GM19397 (cell line): ENCODE results near the gene RASA1.

Experiments
- ATAC-seq: cut with Tn5 transposase; IDR thresholded peaks from one replicate; pipeline ENCODE4 v1.9.1; 2021; ENCODE audit warnings: mild to moderate bottlenecking, moderate library complexity; ENCODE audit not compliant: unreplicated experiment

RASA1 gene

DNA sequence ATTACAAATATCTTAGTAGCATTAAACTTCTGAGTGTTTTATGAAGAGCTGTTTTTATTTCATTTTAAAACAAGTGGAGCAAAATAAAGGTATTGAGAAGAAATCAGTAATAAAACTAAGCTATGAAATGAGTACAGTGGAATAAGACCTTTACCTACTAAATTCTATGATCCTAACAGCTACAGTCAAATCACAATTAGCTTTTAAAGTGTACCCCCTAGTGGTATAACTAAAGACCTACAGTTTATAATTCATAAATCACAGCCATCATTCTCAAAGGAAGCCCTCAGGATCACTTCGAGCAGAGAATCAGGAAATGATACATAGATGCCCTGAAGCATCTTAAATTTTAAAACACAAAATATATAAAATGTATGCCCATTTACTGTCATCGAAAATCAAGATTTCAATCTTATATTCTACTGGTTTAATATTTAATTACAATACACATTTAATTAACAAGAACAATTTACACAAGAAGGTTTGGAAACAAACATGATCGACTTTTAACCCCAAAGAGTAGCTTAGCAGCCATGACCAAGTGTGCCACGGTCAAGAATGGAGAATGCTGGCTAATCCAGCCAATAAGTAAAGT lies 132.7 kb downstream of the RASA1 start:
- peak; percentile 65 for ATAC-seq

DNA sequence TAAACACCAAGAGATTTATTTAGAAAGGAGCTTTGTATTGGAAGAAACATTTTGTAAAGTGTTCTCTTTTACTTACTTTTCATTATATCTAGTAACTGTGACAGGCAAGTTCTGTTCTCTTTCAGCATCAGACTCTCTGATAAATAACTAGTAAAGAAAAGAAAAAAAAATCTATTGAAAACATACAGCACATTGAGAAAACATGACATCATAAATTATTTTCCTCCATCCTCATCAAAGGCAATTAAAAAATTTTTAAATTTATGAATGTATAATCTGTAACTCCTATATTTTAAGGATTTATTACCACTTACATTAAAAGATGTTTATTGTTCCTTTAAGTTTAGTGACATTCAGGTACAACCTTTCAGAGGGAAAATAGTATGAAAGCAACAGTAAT lies 133.9 kb downstream of the RASA1 start:
- ATAC-seq: no peak

DNA sequence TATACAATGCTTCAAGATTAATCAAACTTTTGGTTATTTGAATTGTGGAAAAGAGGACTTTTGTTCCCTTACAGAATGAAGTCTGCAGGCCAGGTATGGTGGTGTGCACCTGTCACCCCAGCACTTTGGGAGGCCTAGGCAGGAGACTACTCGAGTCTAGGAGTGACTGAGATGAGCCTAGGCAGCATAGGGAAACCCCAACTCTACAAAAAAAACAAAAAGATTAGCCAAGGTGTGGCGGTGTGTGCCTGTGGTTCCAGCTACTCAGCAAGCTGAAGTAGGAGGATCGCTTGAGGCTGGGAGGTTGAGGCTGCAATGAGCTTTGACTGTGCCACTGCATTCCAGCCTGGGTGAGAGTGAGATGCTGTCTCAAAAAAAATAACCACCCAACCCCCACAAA lies 135.7 kb downstream of the RASA1 start:
- ATAC-seq: no peak

DNA sequence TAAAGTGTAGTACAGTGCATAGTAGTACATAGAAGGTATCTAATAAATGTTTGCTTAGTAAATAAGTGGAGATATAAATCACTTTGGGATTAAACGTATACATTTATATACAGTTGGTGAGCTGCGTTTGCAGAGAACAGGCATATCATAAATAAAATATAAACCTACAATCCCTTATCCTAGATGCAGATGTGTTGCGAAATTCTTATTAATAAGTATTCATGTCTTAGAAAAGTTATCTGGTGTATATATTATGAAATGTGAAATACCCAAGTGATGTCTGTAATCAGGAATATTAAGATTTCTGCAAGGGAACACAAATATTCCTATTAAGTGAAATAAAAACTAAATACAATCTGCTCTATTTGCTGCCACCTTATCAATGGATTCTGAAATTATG lies 136.2 kb downstream of the RASA1 start:
- no peak for ATAC-seq

DNA sequence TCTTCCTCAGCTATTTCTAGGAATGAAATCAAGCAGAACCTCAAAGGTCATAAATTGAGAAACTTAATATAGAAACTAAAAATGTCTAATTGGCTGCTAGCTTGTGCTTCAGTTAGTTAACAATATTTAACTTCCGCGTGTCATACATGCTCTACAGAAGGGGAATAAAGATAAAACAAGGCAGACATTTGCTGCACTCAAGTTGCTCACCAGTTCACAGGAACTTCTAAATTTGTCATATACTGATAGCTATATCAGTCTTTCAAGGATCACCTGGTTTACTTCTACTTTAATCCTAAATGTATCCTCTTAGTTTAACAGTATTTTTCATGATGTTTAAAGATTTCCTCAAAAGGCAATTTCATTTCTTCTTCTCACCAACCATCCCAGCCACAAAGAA lies 136.7 kb downstream of the RASA1 start:
- ATAC-seq: no peak

DNA sequence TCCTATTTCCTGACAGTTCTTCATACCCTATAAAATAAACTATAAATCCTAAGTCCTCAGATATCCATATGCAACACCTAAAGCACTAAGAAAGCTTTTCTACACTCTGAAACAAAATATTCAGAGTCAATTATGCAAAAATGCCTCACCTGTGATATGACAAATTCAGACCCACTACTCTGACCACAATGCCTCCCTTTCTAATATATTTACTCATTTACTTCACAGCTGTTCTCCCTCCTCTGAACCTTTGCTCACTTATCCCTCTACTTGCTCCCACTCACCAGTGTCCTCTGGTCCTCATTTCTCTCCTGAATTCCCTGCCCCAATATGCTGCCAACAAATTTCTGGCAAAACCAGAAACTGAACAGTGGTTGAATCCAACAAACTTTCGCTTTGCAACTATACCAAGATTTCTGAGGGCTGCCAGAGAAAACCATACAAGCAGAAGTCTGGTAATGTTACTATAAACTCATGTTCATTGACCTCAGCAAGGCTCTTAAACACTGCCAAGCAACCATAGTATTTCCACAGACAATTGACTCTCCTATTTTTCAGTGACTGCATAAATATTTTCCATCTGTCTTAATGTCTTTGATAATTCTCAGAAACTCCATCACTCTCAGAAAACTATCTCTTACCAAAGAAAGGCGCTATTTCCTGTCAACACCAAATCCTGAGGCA lies 137.9 kb downstream of the RASA1 start:
- ATAC-seq: no peak

DNA sequence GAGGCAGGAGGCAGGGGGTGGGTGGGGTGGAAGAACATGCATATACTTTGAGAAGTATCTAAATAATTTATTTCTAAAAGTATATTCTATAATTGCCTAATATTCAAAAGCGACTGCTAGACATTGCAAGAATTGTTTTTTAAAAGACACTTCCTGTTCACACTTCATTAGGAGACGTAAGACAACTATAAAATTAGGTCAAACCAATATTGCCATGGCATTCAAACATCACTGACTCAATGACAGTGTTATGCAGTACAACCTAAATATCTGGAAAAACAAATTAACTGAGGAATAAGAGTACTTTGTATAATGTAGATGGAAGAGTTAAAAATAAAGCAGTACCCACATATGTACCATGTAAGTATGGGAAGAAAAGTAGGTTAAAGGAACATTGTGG lies 140.5 kb downstream of the RASA1 start:
- no peak for ATAC-seq

DNA sequence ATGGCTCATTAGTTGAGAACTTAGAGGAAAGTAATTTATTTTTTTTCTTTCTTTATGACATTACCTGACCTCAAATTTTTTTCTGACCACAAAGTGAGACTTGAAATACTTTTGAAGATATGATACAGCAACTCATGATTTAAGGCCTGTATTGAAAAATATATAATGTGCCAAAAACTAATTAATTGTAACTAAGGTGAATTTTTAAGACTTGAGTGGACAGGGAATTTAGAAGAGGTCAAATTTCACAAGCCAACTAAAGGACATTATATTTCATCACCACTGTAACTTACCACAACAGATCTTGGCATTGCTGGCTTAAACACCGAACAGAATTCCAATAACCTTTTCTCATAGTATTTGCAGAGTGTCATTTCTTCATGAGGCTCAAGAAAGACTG lies 143.2 kb downstream of the RASA1 start:
- ATAC-seq: no peak

DNA sequence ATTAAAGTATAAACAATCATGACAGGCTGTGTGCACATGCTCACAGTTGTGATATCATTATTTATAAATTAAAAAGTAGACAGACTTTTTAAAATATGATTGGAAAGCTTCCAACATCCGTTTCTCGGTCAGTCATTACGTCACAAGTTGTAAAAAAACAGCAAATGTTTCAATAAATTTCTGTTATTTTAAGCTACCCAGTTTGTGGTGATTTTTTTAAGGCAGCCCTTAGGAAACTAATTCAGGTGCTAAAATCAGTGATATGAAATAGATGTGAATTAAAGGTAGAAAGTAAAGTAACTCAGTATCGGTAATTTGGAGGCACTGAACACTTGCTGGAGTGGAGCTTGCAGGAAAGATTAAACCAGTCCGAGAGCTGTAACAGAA lies 143.9 kb downstream of the RASA1 start:
- no peak for ATAC-seq

DNA sequence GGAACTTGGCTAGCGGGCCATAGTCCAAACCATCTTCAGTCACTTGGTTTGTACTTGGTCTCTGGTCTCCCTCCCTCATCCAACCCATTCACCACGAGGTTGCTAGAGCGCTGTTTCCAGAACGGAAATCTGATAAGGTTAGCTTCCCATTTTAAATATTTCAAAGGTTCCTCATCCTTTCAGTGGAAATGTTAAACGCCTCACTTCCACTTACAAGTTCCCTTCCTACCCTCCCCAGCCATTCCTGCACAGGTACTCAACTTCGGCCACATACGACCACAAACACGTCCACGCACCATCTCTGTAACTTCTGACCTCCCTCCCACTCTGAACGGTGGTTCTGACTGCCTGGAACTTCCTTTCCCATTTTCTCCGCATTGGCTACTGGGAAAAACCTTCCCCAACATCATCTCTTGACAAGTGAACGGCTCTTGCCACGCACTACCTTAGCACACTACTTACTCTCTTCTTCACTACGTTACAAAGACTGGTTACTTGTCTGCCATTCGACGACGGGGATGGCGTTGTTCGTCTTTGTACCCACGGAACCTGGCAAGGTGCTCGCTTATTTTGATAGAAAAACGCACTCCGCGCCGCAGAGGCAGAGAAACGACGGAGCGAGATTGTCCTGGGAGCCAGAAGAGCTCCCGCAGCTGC lies 144.4 kb downstream of the RASA1 start:
- peak; percentile 17 for ATAC-seq

DNA sequence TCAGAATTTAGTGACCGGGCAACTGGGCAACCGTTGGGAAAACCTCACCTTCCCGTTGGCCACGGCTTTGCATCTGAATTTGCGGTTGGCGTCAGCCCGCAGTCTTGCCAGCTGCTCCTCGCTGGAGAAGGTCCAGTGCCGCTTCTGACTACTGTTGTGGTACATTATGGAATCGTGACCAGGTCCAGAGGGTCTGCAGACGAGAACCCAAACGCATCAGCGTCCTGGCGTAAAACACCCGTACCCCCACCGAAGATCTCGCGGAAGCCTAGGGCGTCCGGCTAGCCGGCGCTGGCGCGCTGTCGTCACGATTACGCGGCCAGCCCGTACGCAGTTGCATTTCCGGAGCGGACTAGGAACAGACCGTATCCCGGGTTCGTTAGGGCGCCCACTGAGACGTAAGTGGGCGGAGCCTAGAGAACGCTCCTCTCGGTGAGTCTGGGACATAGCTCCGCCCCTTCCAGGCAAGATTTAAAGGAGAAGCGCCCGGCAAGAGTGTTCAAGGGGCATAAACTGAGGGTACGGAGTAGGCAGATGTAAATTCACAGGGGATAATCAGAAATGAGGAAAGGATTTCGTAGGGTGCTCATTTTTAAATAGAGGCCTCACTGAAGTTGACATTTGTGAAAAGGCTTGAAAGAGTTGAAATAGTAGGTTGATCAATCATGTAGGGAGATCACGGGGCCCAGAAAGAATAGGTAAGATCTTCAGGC lies 145.1 kb downstream of the RASA1 start, which contains the start of gene CCNH:
Gene CCNH (minus strand): TSS at position 301 of the 713 bp plus-strand sequence. CDS start 136 bp downstream, at position 165.
- peak; percentile 99 for ATAC-seq

DNA sequence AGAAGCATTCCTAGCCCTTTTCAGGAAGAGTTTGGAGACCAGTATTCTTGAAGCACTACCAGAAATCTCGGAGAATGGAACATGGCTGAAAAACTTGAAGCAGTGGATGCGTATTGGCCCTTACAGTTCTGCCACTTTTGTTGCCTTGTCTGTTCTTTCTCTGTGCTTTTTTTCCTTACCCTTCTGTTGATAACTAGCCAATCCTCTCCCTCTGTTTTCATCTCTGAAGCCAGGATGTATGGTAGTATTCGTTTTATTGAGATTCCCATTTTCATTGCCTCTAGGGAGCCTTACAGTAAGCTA lies 145.6 kb downstream of the RASA1 start:
- no peak for ATAC-seq

DNA sequence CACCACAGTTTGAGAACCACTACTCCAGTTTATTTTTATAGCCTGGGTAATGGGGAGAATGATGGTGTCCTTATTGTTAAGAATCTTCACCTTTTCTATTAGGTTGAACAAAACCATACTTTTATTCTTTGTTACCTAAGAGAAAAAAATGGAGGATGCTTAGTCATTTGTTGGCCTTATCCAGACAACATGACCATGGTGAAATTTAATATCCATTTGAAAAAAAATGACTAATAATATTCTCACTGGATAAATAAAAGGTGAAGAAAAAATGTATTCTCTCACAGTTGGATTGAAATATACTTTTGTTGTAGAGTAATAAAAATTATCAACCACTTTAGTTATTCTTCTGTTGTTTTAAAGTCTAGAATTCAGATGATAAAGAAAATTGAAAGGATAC lies 150.8 kb downstream of the RASA1 start:
- no peak for ATAC-seq

DNA sequence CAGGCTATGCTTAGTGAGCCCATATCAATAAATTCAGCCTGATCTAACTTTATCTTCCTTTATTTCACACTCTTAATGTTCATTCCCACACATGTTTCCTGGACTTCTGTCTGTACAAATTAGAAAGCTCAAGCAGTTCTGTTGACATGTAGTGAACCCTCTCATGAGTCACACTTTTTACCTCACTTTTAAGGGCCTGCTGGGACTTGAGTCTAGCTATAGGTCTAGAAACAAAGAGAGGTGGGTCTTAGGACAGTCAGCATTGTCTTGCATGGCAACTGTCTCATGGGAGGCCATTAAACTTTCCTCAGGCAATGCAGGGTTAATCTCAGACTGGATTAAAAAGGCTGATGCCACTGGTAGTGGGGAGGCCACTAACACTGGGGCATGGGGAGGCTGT lies 153.6 kb downstream of the RASA1 start:
- ATAC-seq: no peak

DNA sequence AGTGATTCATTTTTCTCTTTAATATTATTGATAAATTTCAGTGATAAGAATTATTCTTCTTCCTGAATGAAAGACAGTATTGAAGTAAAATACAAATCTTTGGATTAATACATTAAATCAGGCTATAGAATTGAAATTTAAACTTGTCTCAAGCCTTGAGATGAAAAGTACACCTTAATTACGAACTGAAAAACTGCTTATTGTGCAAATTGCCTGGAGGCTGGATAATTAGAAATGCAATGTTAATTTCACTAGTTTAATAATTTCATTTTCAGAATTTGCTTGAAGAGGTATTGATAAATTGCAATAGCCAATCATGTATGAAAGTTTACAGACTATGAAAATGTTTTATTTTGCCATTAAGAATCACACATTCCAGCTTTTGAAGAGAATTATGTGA lies 156.1 kb downstream of the RASA1 start:
- ATAC-seq: no peak

DNA sequence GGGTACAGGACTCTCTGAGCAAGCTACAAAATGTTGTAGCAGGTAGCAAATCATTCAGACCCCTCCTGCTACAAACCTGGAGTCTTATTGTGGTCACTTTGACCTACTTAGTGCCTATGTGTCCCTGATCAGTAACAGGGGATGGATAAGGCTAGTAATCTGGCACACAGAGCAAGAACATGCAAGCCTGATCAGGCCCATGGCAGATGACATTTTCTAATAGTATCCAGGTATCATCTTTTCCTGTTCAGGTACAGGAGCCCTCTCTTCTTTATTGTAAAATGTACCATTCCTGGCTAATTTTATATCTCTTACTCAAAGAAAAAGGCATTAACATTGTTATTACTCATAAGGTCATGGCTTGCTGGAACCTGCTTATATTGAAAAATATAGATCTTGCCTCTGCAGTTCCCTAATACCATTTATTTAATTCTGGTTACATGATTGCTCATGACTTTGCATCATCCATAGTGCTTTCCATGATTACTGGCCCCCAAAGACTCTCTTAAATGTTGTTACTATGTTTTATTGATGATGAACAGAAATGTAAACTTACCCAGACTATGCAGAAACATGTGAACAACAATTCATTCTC lies 163.3 kb downstream of the RASA1 start:
- ATAC-seq: no peak

DNA sequence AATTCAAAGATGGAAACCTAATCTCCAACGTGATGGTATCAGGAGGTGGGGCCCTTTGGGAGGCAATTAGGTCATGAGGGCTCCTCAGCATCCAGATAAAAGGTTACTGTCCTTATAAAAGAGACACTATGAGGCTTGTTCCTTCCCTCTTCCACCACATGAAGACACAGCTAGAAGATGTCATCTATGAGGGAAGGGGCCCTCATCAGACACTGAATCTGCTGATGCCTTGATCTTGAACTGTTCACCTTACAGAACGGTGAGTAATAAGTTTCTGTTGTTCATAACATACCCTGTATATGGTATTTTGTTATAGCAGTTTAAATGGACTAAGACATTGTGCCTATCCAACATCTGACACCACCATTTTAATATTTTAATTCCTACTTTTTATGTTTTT lies 164.8 kb downstream of the RASA1 start:
- ATAC-seq: no peak

DNA sequence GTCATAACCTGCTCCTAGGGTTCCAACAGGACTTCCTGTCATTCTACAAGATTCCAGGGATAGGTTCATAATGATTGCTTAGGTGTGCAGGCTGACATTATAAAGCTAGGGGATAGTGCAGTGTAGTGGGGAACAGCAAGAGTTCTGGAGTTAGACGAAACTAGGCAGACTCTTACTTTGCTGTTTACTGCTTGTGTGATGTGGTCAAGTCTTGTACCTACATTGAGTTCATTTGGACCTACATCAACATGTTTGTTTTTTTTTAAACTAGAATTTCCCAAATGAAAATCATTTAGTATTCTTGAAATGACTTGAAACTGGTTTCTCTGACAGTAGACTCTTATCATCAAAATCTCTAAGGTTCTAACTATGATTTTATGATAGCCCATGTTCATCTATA lies 166.3 kb downstream of the RASA1 start:
- no peak for ATAC-seq

DNA sequence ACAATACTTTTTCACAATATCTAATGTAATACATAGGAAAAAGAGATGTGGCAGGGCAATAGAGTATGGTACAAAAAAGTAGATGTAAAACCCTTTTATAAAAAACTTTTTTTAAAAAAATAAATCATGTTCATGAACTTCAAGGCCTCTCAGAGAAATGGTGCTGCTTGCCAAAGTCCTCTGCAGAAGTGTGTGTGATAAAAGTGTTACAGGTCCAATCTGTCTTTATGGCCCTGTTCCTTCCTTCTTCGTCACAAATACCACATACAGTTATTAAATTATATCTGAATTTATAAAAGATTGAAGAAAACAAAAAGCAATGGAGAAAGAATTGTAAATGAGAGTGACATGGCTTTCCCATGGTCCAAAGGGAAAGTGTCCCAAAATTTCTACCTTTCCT lies 166.8 kb downstream of the RASA1 start:
- ATAC-seq: no peak

DNA sequence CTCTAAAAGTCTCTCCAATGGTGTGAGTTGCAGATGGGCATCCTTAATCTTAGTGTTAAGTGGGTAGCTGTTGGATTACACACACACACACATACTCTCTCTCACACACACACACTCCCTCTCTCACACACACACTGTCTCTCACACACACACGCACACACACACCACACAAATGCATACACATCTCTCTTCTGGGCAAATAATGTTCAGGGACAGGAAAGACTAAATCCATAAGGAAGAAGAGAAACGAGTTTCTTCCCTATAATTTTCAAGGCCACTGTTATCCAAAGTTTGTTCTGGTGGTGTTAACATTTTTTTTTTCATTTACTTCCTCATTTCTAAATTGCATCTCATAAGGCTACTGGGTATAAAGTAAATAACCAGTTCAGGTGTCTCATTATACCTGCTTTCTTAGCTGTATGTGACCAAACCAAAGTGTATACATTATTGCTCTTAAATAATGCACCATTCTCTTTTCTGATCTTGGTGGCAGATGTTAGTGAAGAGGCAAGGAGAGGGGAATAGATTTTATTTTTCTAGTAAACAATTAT lies 167.5 kb downstream of the RASA1 start:
- no peak for ATAC-seq

DNA sequence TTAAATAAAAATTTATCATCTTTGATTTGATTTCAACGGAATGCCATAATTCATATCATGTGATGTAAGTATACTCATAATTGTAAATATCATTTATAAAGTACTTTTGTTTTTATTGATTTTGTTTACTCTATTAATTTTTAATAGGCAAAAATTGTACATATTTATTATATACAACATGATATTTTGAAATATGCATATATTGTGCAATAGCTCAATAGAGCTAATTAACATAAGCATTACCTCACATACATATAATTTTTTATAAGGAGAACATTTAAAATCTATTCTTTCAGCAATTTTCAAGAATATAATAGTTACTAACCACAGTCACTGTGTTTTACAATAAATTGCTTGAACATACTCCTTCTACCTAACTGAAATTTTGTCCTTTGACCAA lies 170.0 kb downstream of the RASA1 start:
- ATAC-seq: no peak
